HG03108 (cell line): ENCODE results near the gene DNAH7.

Source experiments
- ATAC-seq: cut with Tn5 transposase; IDR thresholded peaks from one replicate; pipeline ENCODE4 v1.9.1; 2021; ENCODE audit warnings: moderate library complexity; ENCODE audit not compliant: unreplicated experiment

The DNAH7 gene

GRCh38 chr2:195879153-195879552 is 189.5 kb downstream of the DNAH7 start:
- no peak for ATAC-seq

GRCh38 chr2:195871326-195871725 is 197.3 kb downstream of the DNAH7 start:
- ATAC-seq: no peak

DNA sequence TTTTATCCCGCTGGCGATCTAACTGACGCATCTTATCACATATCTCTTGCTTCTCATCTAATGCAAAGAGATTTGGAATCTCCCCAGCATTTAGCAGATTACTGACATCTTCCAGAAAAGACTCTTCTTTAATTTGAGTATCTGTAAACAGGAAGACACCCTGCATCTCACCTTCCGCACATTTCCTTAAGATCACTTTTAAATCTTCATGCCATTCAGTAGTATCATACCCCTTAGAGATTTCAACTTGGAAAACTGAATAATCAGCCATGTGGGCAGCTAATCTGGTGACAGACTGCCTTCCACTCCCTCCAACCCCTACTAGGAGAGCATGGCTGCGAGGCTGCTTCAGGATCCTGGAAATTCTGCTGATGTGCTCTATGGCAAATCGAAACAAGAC is 204.3 kb downstream of the DNAH7 start:
- ATAC-seq: no peak

DNA sequence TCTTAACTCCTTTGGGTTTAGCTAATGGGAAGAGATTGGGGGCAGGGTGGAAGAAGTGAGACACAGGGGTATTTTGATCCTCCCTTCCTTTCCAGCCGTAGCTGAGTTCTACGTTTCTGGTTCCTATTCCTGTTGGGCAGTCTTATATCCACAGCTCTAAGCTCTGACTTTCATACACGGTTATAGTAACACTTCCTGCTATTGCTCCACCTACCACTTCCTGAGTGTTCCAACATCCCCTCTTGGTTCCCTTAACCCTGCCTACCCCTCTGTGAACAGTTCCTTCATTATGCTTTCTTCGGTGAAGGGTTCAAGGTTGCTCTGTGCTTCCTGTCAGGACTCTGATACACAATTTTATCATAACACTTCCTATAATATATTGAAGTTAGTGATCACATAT is 205.1 kb downstream of the DNAH7 start:
- ATAC-seq: no peak

- no peak for ATAC-seq
These were observed 205.5 kb downstream of the DNAH7 start for GRCh38 chr2:195863121-195863520.

DNA sequence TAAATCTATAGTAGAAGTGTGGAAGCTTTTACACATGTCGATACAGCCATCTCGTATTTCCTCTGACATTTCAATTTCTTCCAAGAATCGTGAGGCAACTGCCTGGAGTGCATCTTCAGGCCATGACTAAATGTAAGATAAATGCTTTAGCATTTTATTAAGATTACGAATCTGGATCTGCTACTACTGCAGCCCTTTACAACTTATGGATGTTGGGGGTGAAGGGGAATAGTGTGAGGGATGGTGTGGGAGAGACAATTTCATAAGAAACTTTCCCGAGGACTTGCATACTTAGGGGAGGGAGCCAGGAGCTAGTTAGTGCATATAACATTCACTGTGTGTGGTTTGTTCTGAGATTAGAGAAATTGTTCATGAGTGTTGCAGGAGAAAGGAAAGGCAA is 206.8 kb downstream of the DNAH7 start:
- no peak for ATAC-seq

DNA sequence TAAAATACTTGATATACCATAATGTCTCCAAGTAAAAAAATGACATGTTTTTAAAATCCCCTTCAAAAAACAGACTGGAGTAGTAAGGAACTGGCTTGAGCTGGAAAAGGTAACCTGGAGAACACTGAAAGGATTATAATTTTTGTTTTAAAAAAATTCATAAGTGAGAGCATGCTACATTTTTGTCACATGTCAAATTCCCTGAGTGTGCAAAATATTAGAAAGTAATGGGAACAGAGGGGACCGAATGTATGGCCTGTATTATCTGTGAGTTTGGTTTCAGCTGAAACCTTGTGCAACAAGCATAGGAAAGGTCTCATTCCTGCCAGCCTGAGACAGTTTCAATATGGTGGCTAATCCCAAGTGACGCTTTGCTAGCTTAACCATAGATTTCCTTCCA is 209.1 kb downstream of the DNAH7 start:
- ATAC-seq: no peak

DNA sequence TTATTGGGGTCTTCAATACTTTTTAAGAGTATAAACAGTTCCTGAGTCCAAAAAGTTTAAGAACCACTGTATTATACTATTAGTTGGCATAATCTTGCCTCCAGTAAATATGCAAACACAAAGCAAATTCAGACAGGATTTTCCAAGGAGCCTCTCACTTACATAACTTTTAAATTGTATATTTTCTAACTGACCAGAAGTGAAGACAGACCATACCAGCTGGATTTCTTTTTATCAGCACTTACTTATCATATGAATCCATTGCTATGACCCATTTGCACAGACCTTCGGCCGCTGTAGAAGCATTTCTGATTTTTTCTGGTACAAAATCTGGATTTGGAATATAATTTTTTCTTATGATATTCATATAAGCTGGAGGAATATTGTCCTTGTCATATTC is 211.5 kb downstream of the DNAH7 start:
- no peak for ATAC-seq

DNA sequence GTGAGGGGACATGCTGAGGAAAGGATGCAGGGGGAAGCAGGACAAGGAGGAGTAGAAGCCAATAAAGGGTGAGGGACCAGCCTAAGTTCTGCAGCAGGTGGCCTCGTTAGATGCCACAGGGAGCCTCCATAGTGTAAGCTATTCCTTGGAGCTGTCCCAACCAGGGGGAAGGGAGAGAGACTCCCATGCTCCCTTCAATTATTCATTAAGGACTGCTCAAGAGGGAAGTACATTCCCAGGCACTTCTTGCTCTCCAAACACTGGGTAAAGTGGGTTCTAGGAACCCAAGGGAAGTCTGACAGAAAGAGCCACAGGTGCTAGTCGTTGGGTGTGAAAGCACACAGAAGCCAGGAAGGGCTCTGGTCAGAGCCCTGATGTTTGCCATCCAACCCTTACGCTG is 217.9 kb downstream of the DNAH7 start:
- no peak for ATAC-seq

- ATAC-seq: no peak
These were observed 220.3 kb downstream of the DNAH7 start for GRCh38 chr2:195848119-195848899.

- no peak for ATAC-seq
These were observed 225.7 kb downstream of the DNAH7 start for GRCh38 chr2:195842932-195843331.

DNA sequence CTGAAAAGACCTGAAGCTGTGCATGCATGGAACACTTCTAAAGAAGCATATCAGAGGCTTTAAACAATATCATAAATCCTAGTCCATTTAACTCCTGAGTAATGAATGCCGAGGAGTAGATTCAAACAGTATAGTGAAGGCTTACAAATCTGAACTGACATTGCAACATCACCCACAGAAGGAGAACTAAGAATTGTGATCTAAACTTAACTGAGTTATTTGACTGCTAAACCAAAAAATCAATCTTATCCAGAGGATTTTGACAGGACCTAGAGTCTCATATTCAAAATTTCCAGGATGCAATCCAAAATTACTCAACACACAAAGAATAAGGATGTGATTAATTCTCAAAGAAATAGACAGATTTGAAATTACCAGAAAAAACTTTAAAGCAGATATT is 230.6 kb downstream of the DNAH7 start:
- ATAC-seq: no peak

GRCh38 chr2:195836002-195836401 is 232.6 kb downstream of the DNAH7 start:
- ATAC-seq: no peak

DNA sequence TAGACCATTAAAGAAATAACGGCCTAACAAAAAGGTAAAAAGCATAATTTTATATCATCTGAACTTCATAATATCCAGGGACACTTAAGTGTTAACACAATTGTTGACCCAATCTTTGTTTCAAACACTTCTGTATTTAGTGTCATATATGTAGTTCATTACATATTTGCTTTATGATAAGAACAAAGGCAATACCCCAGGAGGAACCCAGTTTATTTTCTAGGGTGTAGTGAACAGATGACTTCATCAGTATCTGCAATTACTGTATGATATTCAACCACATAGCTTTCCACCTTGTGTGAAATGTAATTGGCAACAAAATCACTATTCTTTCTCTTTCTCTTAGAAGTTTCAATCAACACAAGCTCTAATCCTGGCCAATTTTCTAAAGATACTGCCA is 233.8 kb downstream of the DNAH7 start:
- no peak for ATAC-seq

- ATAC-seq: no peak
These were observed 237.4 kb downstream of the DNAH7 start for GRCh38 chr2:195830968-195831950.

DNA sequence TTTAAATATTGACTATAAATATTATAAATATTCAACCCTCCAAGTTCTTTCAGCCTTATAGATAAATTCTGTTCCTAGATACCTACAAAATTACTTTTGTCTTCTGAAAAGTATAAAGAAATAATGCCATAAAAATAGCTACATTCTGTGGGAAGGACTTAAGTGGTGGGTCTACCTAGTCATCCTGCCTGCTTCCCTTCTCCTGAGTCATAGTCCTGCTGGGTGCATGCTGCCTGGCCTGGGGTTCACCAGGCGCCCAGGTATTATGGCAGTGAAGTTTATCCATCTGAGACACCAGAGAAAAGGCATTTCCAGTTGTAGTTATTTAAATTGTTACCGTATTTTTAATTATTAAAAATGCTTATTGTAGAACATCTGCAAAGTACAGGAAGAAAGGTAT is 244.2 kb downstream of the DNAH7 start:
- ATAC-seq: no peak

DNA sequence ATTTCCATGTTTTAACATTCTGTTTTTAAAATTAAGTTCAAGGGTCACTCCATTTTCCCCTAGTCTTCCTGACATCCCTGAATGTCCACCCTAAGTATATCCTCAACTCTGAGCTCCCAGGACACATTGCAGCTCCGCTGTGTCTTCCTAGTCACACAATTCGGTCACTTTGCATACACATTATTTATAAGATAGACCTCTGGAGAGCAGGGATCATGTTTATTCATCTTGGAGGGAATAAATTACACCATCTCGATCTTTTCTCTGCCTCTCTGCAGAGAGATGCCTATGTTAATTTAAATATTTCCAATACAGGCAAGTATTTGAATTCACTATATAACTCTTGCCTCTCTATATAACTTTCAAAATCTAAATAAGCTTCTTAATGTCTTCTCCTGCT is 245.4 kb downstream of the DNAH7 start:
- ATAC-seq: no peak

DNA sequence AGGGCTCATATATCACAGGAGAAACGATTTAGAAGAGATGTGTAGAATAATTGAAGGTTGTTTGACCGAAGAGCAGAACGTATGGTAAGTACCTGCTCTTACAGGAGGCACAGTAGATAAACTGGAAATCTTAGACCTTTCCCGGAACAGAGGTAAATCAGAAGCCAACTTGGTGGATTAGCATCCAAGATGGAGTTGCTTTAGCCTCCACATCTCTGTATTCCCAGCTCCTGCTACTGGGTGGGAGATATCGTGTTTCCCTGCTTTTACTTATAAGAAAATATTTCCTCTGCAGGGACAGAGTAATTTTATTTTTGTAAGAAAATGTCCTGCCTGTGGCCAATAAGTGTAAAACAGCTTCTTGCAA is 247.1 kb downstream of the DNAH7 start:
- no peak for ATAC-seq

DNA sequence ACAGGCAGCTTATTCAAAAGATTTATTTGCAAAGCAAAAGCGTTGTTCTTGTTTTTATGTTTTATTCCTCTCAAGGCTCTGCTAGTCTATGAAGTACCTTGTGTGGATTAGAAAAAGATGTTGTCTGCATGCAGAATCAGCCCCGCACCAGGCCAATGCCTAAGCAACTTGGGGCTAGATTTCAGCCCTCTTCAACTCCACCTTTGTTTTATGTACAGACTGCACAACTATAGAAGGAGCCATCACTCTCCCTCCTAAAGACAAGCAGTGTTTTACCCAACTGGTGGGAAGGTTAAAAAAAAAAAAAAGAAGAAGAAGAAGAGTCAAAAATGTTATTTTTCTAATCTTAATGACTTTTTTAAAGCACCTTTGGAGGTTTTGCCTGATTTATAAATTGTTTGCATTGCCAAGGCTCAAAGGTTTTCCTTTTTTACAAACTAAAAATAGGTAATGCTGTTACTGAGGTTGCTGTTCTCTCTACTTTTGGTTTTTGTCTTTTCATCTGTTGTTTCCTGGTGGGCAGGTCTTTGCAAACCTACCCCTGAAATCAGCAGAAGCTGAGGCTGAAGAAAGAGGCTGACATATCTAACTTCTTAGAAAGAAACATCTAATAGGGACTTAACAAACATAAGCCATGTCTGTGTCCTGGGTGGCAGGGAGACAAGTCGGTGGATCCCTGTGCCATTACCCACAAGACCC is 247.6 kb downstream of the DNAH7 start:
- ATAC-seq: no peak

- ATAC-seq: no peak
These were observed 248.3 kb downstream of the DNAH7 start for GRCh38 chr2:195820373-195820772.

DNA sequence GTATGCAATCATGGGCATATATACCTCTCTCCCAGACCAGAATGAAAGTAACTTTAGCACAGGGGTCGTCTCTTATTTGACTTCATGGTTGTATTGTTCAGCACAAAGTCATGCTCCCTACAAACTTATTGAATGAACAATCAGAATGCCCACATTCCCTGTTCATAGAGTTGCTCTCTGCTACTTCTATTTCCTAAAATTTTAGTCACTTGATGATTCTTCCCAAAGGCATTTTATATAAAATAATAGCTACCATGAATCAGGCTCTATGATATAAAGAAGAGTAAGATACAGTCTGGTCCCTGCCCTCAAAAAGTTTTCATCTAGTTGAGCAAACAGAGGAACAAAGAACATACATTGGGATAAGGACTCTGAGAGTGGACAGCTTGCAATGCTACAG is 249.4 kb downstream of the DNAH7 start:
- ATAC-seq: no peak

DNA sequence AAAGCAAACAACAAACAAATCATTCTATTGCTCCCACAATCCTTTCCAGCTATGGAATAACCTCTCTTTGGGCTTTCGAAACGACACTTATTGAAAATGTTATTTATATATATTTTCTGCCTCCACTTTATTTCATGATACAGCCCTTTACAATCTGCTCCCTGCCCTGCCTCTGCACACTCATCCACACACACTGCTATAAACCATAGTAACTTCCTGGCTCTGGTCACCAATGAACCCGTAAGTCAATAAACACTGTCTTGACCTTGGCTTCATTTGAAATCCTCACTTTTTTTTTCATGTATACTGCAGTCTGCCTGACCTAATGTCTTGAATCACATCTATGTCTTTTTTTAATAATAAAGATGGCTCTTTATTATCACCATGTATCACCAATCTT is 250.1 kb downstream of the DNAH7 start:
- ATAC-seq: no peak
